A549 (cell line): ENCODE measurements around the gene HILPDA. TPM values are rescaled to one million over a fixed set of nuclear protein-coding genes. Genes with fewer than 3 reads are reported as not detected.

Experiments used
- ATAC-seq, 2 experiments: fragments of 200-7000 bp in 1 of 2; fragments of >200 bp in 1 of 2; cut with Nextera tagmentation in 1 of 2; cut with Tn5 transposase in 1 of 2; 3 replicates each; pipeline versions ENCODE4 v1.8.0 to v1.9.1; 2018 to 2020; ENCODE audit warnings: mild to moderate bottlenecking in 1 of 2, moderate library complexity in 1 of 2
- CTCF ChIA-PET: fragments of 300-600 bp; sonication (Branson Sonifier 250); formaldehyde crosslinking; extraction: SDS; loops from one replicate; lab custom pipeline; 2021; ENCODE audit warnings: antibody characterized with exemption, inconsistent platforms; lab: Yijun Ruan, JAX
- POLR2A ChIA-PET: fragments of 350-600 bp; formaldehyde crosslinking; extraction: SDS; loops from one replicate; lab custom pipeline; 2021; ENCODE audit warnings: antibody characterized with exemption, inconsistent platforms; lab: Yijun Ruan, JAX
- DNase-seq, 2 experiments: peaks; one replicate each; pipeline versions ENCODE4 v3.0.0 to v3.0.0-alpha.2; 2011 to 2016; ENCODE audit warnings: low read depth in 1 of 2, low spot score in 1 of 2
- FAIRE-seq: peaks from 2 replicates; lab custom pipeline; 2011; peaks lifted over from hg19 to GRCh38; lab: Jason Lieb, UNC
- H3K27ac ChIP-seq, 2 experiments: fragments of >200 bp; sonication (Bioruptor Twin); formaldehyde crosslinking; 3 replicates each; pipeline ENCODE4 v1.5.1; 2016 to 2017
- H3K4me1 ChIP-seq: fragments of >200 bp; sonication (Bioruptor Twin); formaldehyde crosslinking; 3 replicates; pipeline ENCODE4 v1.6.1; 2016
- H3K4me2 ChIP-seq: fragments of >200 bp; sonication (Bioruptor Twin); formaldehyde crosslinking; 3 replicates; pipeline ENCODE4 v1.6.1; 2016
- H3K4me3 ChIP-seq: fragments of >200 bp; sonication (Bioruptor Twin); formaldehyde crosslinking; 3 replicates; pipeline ENCODE4 v1.5.1; 2016
- H3K9me3 ChIP-seq: fragments of >200 bp; sonication (Bioruptor Twin); formaldehyde crosslinking; 3 replicates; pipeline ENCODE4 v1.6.1; 2016
- EHF ChIP-seq: fragments of 250-450 bp; sonication (Bioruptor Pico); IDR thresholded peaks from 2 replicates; pipeline ENCODE4 v1.5.0; 2020; ENCODE audit warnings: mild to moderate bottlenecking
- EP300 ChIP-seq, 2 experiments: fragments of >200 bp; sonication (Bioruptor Twin); formaldehyde crosslinking; IDR thresholded peaks; 2 replicates in 1 of 2; 3 replicates in 1 of 2; pipeline ENCODE4 v1.6.1; 2016 to 2017
- FOSB ChIP-seq: fragments of 250-450 bp; sonication (Bioruptor Pico); IDR thresholded peaks from 2 replicates; pipeline ENCODE4 v1.5.0; 2020; ENCODE audit warnings: mild to moderate bottlenecking, moderate library complexity
- FOSL2 ChIP-seq, 2 experiments: fragments of 450-650 bp in 1 of 2; fragments of >200 bp in 1 of 2; sonication (Bioruptor Twin) in 1 of 2; formaldehyde crosslinking; IDR thresholded peaks; 2 replicates each; pipeline versions ENCODE4 v1.5.0 to v1.6.1; 2016 to 2020; ENCODE audit warnings: mild to moderate bottlenecking in 1 of 2, moderate library complexity in 1 of 2
- FOXS1 ChIP-seq: fragments of 250-450 bp; sonication (Bioruptor Pico); IDR thresholded peaks from 2 replicates; pipeline ENCODE4 v1.5.0; 2020; ENCODE audit warnings: mild to moderate bottlenecking, moderate library complexity
- GATA3 ChIP-seq: IDR thresholded peaks from 2 replicates; pipeline ENCODE4 v1.6.1; 2012; ENCODE audit warnings: borderline replicate concordance
- HOXB13 ChIP-seq: fragments of 250-450 bp; sonication (Bioruptor Pico); IDR thresholded peaks from 2 replicates; pipeline ENCODE4 v1.5.0; 2020; ENCODE audit warnings: low read depth, mild to moderate bottlenecking, moderate library complexity
- HOXB5 ChIP-seq: fragments of 250-450 bp; sonication (Bioruptor Pico); IDR thresholded peaks from 2 replicates; pipeline ENCODE4 v1.5.0; 2020; ENCODE audit warnings: mild to moderate bottlenecking, moderate library complexity
- JUN ChIP-seq, 2 experiments: fragments of >200 bp; sonication (Bioruptor Twin); formaldehyde crosslinking; IDR thresholded peaks; 2 replicates in 1 of 2; 3 replicates in 1 of 2; pipeline ENCODE4 v1.6.1; 2016 to 2017
- JUNB ChIP-seq: fragments of >200 bp; sonication (Bioruptor Twin); formaldehyde crosslinking; IDR thresholded peaks from 2 replicates; pipeline ENCODE4 v1.6.1; 2016
- MAFK ChIP-seq: fragments of 450-650 bp; IDR thresholded peaks from 2 replicates; pipeline ENCODE4 v1.6.1; 2014; ENCODE audit not compliant: partially characterized antibody
- RAD21 ChIP-seq, 2 experiments: fragments of >200 bp in 1 of 2; sonication (Bioruptor Twin) in 1 of 2; formaldehyde crosslinking in 1 of 2; IDR thresholded peaks in 1 of 2; conservative IDR thresholded peaks in 1 of 2; 2 replicates in 1 of 2; 3 replicates in 1 of 2; pipeline ENCODE4 v1.6.1; 2012 to 2018; ENCODE audit warnings: inconsistent platforms in 1 of 2
- RCOR1 ChIP-seq: fragments of 150-350 bp; IDR thresholded peaks from 2 replicates; pipeline ENCODE4 v1.6.1; 2014; ENCODE audit warnings: antibody characterized with exemption, low read length, low read depth
- SMC3 ChIP-seq: fragments of >200 bp; sonication (Bioruptor Twin); formaldehyde crosslinking; IDR thresholded peaks from 3 replicates; pipeline ENCODE4 v1.6.1; 2018; ENCODE audit warnings: inconsistent platforms
- TP53 ChIP-seq: fragments of 250-450 bp; sonication (Bioruptor Pico); IDR thresholded peaks from 2 replicates; pipeline ENCODE4 v1.5.0; 2021; ENCODE audit warnings: mild to moderate bottlenecking, moderate library complexity
- WGBS: methylation state at CpG from one replicate; pipeline ENCODE4 v1.1.6; 2017; ENCODE audit errors: missing lambda C conversion rate; 5-methylcytosine and 5-hydroxymethylcytosine counted together
- polyA plus RNA-seq, 4 experiments: library from polyadenylated mRNA; depleted of rRNA in 3 of 4; stranded (reverse); fragments of >200 nt; fragmentation: RNase III in 1 of 4; extraction: RNeasy Plus Mini Kit Qiagen cat#74134 plus additional on column Dnase treatment in 1 of 4; gene quantifications; 2 replicates in 3 of 4; 3 replicates in 1 of 4; pipeline ENCODE4 v1.2.3, GENCODE V29; 2011 to 2017
- TF ChIP-seq, protein P1 (sequence below): fragments of >200 bp; sonication (Bioruptor Twin); formaldehyde crosslinking; IDR thresholded peaks from 3 replicates; pipeline ENCODE4 v1.6.1; 2016
- TF ChIP-seq, protein P2 (sequence below): IDR thresholded peaks from 2 replicates; pipeline ENCODE4 v1.6.1; 2012
- TF ChIP-seq, protein P3 (sequence below): fragments of 450-650 bp; IDR thresholded peaks from 2 replicates; pipeline ENCODE4 v1.6.1; 2014; ENCODE audit warnings: antibody characterized with exemption
- TF ChIP-seq, protein P4 (sequence below): fragments of 200-600 bp; sonication (generic); IDR thresholded peaks from 2 replicates; pipeline ENCODE4 v1.6.1; 2016; ENCODE audit warnings: antibody characterized with exemption, mild to moderate bottlenecking, moderate library complexity
- TF ChIP-seq, protein P5 (sequence below): IDR thresholded peaks from 2 replicates; pipeline ENCODE4 v1.6.1; 2012

HILPDA gene
- polyA plus RNA-seq, 2 of the 4 experiments (the other 2 are of a cell fraction) = 24.2 to 94.6 TPM

DNA sequence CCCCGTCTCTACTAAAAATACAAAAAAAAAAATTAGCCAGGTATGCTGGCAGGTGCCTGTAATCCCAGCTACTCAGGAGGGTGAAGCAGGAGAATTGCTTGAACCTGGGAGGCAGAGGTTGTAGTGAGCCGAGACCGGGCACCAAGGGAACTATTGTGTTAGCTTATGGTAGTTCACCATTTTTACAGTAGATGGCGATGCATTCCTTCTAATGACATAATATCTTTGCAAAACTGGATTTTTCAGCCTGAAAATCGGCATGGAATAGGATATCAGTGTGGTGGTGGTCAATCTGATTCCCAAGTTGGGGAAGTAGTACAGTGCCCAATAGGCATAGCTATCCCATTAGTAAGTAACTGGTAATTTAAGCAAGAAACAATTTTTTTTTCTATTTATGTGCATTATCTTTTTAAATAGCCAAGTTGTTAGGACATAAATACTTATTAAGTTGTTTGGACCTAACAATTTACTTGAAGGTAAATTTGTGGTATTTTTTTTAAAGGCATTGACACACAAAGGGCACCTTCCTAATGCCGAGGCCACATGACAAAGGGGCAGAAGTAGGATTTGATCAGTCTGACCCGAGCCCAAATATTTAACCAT is 28.3 kb upstream of the HILPDA start (continued):
- TF ChIP-seq HOXB5 (no peak), SMC3 (peak; percentile 95)

DNA sequence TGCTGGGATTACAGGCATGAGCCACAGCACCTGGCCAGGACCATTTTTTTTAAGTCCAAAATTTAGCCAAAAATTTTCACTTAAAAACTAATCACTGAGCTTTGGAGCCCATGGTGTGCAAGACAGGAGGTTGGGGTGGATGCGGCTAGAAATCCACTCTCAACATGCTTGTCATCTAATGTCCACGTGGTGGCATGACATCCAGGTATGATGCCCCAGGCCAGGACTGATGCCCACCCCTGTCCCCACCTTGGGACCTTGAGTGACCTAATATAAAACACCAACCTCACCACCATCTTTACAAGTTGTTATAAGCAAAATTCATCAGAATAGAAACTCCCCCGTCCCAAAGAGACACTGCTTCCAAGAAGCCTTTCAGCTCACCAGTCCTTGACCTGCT is 25.5 kb upstream of the HILPDA start:
- CTCF ChIA-PET = interaction anchor here (0.7 to 23.8 kb wide), 12 partner anchors 14 to 454 kb away, joined by 3 to 695 read pairs (median 4); partner anchors contain the start of genes IMPDH1 and RBM28
- Histone ChIP-seq H3K27ac (peak overlapping the region; percentile 87 to 95), H3K4me3 (no peak overlapping the region), H3K4me2 (peak overlapping the region; percentile 84; the same call in 2 of the 3 replicates), H3K4me1 (peaks cover 62% of the 10 kb centered on the region), H3K9me3 (no peaks in the 10 kb centered on the region)
- no peak for ATAC-seq
- peak; percentile 18 to 29; a peak in 2 of 5 replicates for TF ChIP-seq RAD21 (conservative IDR thresholded peaks at IDR 0.05 in 1 of 2, IDR thresholded peaks at IDR 0.05 in 1 of 2)
- TF ChIP-seq, protein P1, sequence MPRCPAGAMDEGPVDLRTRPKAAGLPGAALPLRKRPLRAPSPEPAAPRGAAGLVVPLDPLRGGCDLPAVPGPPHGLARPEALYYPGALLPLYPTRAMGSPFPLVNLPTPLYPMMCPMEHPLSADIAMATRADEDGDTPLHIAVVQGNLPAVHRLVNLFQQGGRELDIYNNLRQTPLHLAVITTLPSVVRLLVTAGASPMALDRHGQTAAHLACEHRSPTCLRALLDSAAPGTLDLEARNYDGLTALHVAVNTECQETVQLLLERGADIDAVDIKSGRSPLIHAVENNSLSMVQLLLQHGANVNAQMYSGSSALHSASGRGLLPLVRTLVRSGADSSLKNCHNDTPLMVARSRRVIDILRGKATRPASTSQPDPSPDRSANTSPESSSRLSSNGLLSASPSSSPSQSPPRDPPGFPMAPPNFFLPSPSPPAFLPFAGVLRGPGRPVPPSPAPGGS = no peak
- POLR2A ChIA-PET = interaction anchor here (1.0 kb wide), 1 partner anchor 29 kb away, joined by 3 read pairs; no protein-coding TSS in a partner anchor
- no peak for FAIRE-seq
- 76% methylated on average over 3 of the region's 3 CpGs for WGBS
- DNase-seq = peak in 1 of 2 experiments; percentile 44

DNA sequence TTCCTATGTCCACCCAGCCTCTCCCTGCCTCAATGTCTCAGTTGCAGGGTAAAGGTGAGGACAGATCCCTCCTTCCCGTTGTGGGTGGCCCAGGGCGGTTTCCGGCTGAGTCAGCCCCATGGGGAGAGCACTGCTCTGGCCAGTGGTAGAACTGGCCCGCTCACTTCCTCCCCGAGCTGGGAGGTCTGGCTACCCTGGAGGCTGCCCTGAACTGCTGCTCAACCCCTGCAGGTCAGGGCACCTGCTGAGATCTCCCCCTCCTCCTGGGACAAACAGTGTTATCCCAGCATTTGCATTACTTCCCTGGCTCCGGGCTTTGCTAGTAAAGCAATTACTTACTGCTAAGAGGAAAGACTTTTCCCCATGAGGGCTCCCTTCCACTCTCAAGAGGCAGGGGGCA is 24.5 kb upstream of the HILPDA start:
- 18% methylated on average over 5 of the region's 6 CpGs for WGBS
- Histone ChIP-seq H3K9me3 (no peaks in the 10 kb centered on the region), H3K4me2 (peak overlapping the region; percentile 84), H3K4me3 (no peak overlapping the region), H3K27ac (peak overlapping the region; percentile 87 to 95), H3K4me1 (peaks cover 70% of the 10 kb centered on the region)
- POLR2A ChIA-PET = interaction anchor here (1.0 kb wide), 2 partner anchors 24 to 28 kb away, joined by 3 to 4 read pairs; partner anchors contain the start of gene HILPDA
- TF ChIP-seq TP53 (CRISPR knock-in tag) (no peak), GATA3 (peak; percentile 90), FOSB (CRISPR knock-in tag) (no peak), FOXS1 (CRISPR knock-in tag) (no peak), FOSL2 (IDR thresholded peaks at IDR 0.05) (peak; percentile 64), FOSL2 (CRISPR knock-in tag; IDR thresholded peaks at IDR 0.05) (peak; percentile 69), SMC3 (peak; percentile 43), RAD21 (conservative IDR thresholded peaks at IDR 0.05 in 1 of 2, IDR thresholded peaks at IDR 0.05 in 1 of 2) (peak in 1 of 2 experiments; percentile 43; a peak in 2 of 5 replicates), JUNB (peak; percentile 73), MAFK (peak; percentile 50), EP300 (IDR thresholded peaks at IDR 0.05) (peak; percentile 85 to 90; a peak in 4 of 5 replicates), EHF (no peak), RCOR1 (no peak), JUN (IDR thresholded peaks at IDR 0.05) (peak; percentile 79 to 85; a peak in 4 of 5 replicates), HOXB13 (CRISPR knock-in tag) (no peak)
- TF ChIP-seq, protein P2, sequence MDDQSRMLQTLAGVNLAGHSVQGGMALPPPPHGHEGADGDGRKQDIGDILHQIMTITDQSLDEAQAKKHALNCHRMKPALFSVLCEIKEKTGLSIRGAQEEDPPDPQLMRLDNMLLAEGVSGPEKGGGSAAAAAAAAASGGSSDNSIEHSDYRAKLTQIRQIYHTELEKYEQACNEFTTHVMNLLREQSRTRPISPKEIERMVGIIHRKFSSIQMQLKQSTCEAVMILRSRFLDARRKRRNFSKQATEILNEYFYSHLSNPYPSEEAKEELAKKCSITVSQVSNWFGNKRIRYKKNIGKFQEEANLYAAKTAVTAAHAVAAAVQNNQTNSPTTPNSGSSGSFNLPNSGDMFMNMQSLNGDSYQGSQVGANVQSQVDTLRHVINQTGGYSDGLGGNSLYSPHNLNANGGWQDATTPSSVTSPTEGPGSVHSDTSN = 0 out of 2 replicates have a peak, but pooled peaks have one; percentile 43
- TF ChIP-seq, protein P3, sequence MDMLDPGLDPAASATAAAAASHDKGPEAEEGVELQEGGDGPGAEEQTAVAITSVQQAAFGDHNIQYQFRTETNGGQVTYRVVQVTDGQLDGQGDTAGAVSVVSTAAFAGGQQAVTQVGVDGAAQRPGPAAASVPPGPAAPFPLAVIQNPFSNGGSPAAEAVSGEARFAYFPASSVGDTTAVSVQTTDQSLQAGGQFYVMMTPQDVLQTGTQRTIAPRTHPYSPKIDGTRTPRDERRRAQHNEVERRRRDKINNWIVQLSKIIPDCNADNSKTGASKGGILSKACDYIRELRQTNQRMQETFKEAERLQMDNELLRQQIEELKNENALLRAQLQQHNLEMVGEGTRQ = no peak
- TF ChIP-seq, protein P4, sequence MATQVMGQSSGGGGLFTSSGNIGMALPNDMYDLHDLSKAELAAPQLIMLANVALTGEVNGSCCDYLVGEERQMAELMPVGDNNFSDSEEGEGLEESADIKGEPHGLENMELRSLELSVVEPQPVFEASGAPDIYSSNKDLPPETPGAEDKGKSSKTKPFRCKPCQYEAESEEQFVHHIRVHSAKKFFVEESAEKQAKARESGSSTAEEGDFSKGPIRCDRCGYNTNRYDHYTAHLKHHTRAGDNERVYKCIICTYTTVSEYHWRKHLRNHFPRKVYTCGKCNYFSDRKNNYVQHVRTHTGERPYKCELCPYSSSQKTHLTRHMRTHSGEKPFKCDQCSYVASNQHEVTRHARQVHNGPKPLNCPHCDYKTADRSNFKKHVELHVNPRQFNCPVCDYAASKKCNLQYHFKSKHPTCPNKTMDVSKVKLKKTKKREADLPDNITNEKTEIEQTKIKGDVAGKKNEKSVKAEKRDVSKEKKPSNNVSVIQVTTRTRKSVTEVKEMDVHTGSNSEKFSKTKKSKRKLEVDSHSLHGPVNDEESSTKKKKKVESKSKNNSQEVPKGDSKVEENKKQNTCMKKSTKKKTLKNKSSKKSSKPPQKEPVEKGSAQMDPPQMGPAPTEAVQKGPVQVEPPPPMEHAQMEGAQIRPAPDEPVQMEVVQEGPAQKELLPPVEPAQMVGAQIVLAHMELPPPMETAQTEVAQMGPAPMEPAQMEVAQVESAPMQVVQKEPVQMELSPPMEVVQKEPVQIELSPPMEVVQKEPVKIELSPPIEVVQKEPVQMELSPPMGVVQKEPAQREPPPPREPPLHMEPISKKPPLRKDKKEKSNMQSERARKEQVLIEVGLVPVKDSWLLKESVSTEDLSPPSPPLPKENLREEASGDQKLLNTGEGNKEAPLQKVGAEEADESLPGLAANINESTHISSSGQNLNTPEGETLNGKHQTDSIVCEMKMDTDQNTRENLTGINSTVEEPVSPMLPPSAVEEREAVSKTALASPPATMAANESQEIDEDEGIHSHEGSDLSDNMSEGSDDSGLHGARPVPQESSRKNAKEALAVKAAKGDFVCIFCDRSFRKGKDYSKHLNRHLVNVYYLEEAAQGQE = no peak
- TF ChIP-seq, protein P5, sequence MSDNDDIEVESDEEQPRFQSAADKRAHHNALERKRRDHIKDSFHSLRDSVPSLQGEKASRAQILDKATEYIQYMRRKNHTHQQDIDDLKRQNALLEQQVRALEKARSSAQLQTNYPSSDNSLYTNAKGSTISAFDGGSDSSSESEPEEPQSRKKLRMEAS = peak; percentile 65
- TF ChIP-seq, protein P1 = peak; percentile 61; the same call in 1 of the 3 replicates
- FAIRE-seq (no peak), DNase-seq (peak in 1 of 2 experiments; percentile 86), ATAC-seq (peak; percentile 70 to 71)
- CTCF ChIA-PET = interaction anchor here (0.7 to 23.8 kb wide), 10 partner anchors 9 to 449 kb away, joined by 3 to 695 read pairs (median 4); partner anchors contain the start of genes IMPDH1 and RBM28
